ENCODE data around the gene MUSK. TPM values are rescaled to one million over a fixed set of nuclear protein-coding genes. Genes with fewer than 3 reads are reported as not detected.

MUSK gene
- total RNA-seq, 3 donors from 2014 or later, result 0.32 TPM; not detected in 2

DNA sequence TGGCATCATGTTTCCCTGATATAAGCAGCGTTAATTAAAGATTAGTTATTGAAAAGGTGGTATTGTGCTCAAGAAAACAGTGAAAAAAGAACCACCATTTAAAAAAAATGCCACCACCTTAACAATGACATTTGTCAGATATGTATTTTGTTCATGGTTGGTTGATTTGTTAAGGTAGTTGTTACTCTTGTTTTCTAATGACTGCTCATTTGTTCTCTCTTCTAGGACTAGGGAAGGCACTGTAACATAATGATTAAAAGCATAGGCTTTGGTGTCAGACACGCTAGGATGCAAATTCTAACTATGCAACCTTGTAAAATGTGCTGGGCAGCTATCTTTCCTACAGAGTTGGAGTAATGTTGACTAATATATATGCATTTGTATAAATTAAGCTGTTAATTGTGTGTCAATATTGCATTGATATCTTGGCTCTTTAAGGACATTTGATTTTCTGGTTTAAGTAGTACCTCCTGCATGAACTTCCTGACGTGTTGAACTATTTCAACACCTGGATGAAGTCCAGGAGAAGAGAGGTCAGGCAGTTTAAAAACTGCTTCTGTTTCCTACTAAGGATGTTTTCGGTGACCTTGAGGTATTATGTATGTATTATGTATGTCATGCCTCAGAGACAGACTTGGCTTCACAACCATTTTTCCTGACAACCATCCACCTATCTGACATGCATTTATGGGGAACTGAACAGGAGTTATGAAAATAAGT, 77.8 kb downstream of the MUSK start:
- TF ChIP-seq, protein P1, sequence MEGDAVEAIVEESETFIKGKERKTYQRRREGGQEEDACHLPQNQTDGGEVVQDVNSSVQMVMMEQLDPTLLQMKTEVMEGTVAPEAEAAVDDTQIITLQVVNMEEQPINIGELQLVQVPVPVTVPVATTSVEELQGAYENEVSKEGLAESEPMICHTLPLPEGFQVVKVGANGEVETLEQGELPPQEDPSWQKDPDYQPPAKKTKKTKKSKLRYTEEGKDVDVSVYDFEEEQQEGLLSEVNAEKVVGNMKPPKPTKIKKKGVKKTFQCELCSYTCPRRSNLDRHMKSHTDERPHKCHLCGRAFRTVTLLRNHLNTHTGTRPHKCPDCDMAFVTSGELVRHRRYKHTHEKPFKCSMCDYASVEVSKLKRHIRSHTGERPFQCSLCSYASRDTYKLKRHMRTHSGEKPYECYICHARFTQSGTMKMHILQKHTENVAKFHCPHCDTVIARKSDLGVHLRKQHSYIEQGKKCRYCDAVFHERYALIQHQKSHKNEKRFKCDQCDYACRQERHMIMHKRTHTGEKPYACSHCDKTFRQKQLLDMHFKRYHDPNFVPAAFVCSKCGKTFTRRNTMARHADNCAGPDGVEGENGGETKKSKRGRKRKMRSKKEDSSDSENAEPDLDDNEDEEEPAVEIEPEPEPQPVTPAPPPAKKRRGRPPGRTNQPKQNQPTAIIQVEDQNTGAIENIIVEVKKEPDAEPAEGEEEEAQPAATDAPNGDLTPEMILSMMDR (IDR thresholded peaks at IDR 0.05), result no peak
- TF ChIP-seq POLR2AphosphoS5 (IDR thresholded peaks at IDR 0.05), result no peak
- TF ChIP-seq POLR2A (IDR thresholded peaks at IDR 0.05), result no peak
- intact Hi-C loops (cut with DNase I; ENCODE audit: low total_unique reads), result no loop called here
- no peak for DNase-seq (ENCODE audit: low spot score in 2 of 2)
- H3K36me3 ChIP-seq, result no peaks in the 10 kb centered on the region
- H3K27ac ChIP-seq, result peak overlapping the region in 1 of 2 donors; percentile 45
- H3K4me3 ChIP-seq, result no peak overlapping the region
- no peaks in the 10 kb centered on the region for H3K4me1 ChIP-seq
- no peaks in the 10 kb centered on the region for H3K9me3 ChIP-seq
- H3K27me3 ChIP-seq, result no peaks in the 10 kb centered on the region

DNA sequence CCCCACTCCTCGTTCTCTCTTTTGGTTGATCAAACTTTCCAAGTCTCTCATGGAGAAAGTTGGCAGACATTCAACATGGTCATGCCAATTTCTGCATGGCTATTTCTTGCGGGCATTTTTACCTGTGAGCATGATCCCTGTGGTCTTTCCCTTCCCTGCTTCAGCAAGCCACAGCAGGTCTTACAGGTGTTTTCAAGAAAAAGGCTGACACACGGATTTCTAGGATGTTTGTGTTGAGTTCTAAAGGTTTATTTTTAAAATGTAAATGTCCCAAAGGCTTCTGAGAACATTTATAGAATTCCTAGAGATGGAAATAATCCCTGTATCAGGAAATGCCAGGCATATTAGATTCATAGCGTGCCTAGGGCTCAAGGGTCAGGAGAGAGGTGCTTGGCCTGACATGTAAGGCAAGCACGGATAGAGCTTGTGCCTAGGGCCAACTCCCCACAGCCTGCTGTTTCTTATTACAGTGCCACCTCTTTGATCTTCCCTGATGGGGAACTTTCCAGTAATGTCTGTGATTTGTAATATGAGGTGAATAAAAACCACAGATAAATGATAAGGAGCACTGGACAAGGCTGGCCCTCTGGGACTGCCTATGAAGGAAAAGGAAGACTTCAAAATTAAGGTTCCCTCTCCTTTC, 79.8 kb downstream of the MUSK start:
- Histone ChIP-seq H3K9me3 (no peaks in the 10 kb centered on the region), H3K27me3 (no peaks in the 10 kb centered on the region), H3K4me1 (no peaks in the 10 kb centered on the region), H3K4me3 (no peak overlapping the region), H3K36me3 (no peaks in the 10 kb centered on the region), H3K27ac (no peak overlapping the region)
- DNase-seq (ENCODE audit: low spot score in 2 of 2), result no peak
- intact Hi-C loops (cut with DNase I; ENCODE audit: low total_unique reads), result no loop called here
- TF ChIP-seq POLR2A (IDR thresholded peaks at IDR 0.05) (no peak), POLR2AphosphoS5 (IDR thresholded peaks at IDR 0.05) (no peak)
- TF ChIP-seq, protein P1 (IDR thresholded peaks at IDR 0.05), result no peak

DNA sequence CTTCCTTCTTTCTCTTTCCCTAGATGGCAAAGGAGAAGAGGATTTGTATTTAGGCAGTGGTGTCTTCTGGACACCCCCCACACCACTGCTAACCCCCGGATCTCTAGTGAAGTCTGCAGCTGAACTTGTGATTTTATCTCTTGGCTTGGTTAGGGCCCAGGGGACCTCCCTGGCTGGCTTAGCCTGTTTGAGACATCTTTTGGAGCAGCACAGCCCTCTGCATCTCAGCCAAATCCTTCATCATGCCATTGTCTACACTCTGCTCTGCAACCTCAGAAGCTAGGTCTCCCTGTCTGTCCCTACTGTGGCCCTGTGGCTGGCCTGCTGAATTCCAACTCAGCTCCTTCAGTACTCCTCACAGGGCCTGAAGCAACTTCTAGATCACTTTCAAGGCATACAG, 81.7 kb downstream of the MUSK start:
- Histone ChIP-seq H3K27me3 (no peaks in the 10 kb centered on the region), H3K4me1 (no peaks in the 10 kb centered on the region), H3K9me3 (no peaks in the 10 kb centered on the region), H3K27ac (no peak overlapping the region), H3K36me3 (no peaks in the 10 kb centered on the region), H3K4me3 (no peak overlapping the region)
- TF ChIP-seq, protein P1 (IDR thresholded peaks at IDR 0.05), result no peak
- TF ChIP-seq POLR2AphosphoS5 (IDR thresholded peaks at IDR 0.05), result peak in 2 of 3 donors; percentile 30 to 85
- no peak for DNase-seq (ENCODE audit: low spot score in 2 of 2)
- intact Hi-C loops (cut with DNase I; ENCODE audit: low total_unique reads), result no loop called here

DNA sequence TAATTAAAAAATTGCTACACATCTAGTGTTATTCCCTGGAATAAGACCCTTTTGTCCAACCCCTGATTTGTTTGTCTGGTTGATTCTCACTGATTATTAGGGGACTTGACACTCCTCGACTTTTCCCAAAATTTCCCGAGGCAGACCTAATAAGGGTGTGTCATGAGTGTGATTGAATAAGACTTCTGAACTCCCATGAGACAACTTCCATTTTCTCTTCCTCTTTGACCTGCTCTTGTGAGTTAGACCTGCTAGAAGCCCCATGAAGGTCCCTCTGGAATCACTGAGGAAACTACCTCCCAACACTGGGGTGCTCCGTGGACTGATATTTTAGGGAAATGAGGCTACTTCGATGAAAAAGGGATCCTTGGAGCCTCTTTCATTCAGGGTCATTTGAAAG, 83.4 kb downstream of the MUSK start:
- Histone ChIP-seq H3K27me3 (no peaks in the 10 kb centered on the region), H3K36me3 (no peaks in the 10 kb centered on the region), H3K4me3 (no peak overlapping the region), H3K9me3 (no peaks in the 10 kb centered on the region), H3K4me1 (no peaks in the 10 kb centered on the region), H3K27ac (no peak overlapping the region)
- intact Hi-C loops (cut with DNase I; ENCODE audit: low total_unique reads), result no loop called here
- TF ChIP-seq POLR2A (IDR thresholded peaks at IDR 0.05) (no peak), POLR2AphosphoS5 (IDR thresholded peaks at IDR 0.05) (no peak)
- TF ChIP-seq, protein P1 (IDR thresholded peaks at IDR 0.05), result no peak
- DNase-seq (ENCODE audit: low spot score in 2 of 2), result no peak

DNA sequence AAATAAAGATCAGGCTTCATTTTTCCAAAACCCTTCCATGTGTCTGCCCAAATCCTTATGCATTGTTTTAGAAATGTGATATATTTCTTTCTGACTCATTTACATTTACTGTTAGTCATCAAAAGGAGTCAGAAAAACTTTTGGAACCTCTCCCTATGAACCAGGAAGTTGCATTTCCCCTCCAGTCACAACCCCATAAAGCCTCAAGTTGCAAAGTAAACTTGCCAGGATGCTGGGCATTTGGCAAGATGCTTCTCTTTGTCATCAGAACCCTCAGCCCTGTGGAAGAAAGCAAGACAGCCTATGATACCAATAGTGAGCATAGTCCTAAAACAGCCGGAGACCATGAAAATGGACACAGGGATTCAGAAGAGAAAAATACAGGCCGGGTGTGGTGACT, 84.2 kb downstream of the MUSK start:
- H3K9me3 ChIP-seq, result no peaks in the 10 kb centered on the region
- no peaks in the 10 kb centered on the region for H3K36me3 ChIP-seq
- no peaks in the 10 kb centered on the region for H3K27me3 ChIP-seq
- DNase-seq (ENCODE audit: low spot score in 2 of 2), result no peak
- intact Hi-C loops (cut with DNase I; ENCODE audit: low total_unique reads), result no loop called here
- H3K4me1 ChIP-seq, result no peaks in the 10 kb centered on the region
- H3K4me3 ChIP-seq, result no peak overlapping the region
- no peak overlapping the region for H3K27ac ChIP-seq
- TF ChIP-seq, protein P1 (IDR thresholded peaks at IDR 0.05), result no peak
- TF ChIP-seq POLR2AphosphoS5 (IDR thresholded peaks at IDR 0.05) (no peak), POLR2A (IDR thresholded peaks at IDR 0.05) (no peak)
